Activated effector memory CD4-positive, alpha-beta T cell treated with Interleukin-2 at 50 U/mL for 16 hours (primary cell): Measurements from ENCODE around the gene CA4.
"Not testable (repeated sequence)": the region's sequence is repeated elsewhere in the genome, so short reads cannot be mapped to it uniquely, and the experiment has no call there.

ENCODE experiments used
- DNase-seq: peaks from one replicate; pipeline ENCODE4 v3.0.0-alpha.2; 2020

Gene CA4

DNA sequence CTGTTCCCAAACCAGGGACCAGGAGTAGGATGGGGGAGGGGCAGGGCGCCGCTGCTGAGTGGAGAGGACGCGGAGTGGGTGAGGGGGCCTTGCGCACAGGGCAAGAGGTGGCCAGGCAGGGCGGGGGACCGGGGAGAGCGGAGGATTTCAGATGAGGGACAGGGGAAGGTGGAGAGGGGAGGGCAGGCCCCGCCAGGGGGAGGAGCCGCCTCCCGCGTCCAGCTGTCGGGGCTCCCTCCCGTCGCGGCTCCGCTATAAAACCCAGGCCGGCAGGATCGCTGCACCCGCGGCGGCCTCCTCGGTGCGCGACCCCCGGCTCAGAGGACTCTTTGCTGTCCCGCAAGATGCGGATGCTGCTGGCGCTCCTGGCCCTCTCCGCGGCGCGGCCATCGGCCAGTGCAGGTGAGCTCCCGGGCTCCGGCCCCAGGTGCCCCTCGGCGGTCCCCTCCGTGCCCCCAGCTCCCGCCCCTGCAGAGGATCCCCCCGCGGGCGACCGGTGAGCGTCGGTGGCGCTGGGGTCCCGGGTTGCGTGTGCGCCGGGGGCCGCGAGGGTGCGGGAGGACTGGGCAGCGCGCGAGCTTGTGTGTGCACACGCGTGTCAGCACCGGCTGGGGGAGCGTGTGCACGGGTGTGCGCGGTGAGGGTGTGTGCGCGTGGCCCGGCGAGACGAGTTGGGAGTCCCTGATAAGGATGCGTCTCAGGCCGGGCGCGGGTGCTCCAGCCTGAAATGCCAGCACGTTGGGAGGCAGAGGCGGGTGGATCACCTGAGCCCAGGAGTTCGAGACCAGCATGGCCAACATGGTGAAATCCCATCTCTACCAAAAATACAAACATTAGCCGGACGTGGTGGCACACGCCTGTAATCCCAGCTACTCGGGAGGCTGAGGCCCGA, at the start of gene CA4:
TSS of gene CA4 (plus strand) at position 283 of the 892 bp plus-strand sequence. CDS start at position 345, 62 bp downstream.
- no peak for DNase-seq

DNA sequence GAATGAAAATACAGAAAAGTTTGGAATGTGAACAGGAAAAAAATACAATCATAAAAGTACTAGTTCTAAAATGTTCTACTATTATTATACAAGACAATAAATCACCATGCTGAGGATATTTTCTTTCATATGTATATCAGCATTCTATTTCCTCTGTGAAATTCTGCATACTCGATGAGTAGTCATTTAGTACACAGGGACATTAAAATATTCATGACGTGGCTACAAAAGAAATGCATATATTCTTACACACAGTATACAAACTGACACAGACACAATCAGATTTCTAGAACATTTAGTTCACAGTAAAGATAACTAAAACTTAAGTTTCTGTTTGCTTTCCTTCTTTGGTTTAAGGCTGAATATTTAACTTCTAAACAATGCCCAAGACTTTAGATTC, 49.2 kb upstream of the CA4 start:
- not testable (repeated sequence) for DNase-seq

DNA sequence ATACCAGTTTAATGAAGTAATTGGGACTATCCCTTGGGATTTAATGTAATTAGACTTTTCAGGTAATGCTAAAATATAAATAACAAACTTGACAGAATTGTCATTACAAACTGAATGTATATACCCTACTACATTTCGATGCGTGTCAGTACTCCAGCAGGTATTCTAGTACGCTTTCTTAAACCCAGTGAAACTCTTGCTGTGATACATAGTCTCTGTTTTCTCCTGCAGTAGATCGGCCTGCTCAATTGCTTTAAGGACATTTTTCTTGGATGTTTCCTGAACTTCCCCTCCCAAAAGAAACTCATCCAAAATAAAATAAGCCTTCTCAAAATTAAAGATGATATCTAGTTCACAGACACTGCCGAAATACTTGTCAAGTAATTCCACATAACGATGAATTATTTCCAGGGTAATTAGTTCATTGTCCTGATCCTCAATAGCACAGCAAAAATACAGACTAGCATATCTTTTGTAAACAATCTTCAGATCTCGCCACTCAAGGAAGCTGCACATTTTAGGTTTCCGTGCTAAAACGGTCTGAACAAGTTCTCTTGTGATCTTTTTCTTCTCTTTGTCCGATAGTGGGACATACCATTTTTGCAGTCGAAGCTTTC, 47.6 kb upstream of the CA4 start:
- not testable (repeated sequence) for DNase-seq

DNA sequence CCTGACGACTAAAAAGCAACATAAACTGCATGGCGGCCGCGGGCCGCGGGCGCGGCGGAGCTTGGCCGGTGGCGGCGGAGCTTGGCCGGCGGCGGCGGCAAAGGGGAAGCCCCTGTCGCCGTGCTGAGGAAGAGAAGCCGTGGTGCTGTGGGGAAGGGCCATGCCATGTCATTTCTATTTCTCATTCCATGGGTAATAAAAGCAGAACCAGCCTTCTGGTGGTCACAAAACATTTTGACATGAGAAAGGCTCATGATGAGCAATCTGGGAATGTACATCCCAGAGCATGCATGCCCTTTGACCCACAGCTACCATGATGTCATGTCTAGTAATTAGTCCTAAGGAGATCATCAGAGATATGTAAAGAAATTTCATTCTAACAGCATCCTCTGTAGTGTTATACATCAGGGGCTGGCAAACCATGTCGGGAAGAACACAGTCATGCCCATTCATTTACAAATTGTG, 47.1 kb upstream of the CA4 start:
- peak; percentile 13 for DNase-seq

DNA sequence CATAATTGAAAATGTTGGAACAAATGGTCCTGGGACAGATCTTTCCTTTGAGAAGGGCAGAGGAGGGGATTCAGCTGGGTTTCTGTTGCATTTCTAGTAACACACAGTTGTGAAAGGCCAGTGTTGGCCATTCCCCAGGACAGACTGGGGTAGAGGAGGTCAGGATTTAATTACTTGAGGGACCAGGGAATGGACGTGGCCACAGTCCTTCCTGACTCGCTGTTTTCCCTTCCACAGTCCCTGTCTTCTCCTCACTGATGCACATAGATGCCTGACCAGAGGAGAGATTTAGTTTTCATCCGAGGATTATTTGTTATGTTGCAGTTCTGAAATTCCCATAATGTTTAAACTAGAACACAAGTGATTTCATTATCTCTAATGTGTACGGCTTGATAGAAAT, 45.8 kb upstream of the CA4 start:
- DNase-seq, result no peak

DNA sequence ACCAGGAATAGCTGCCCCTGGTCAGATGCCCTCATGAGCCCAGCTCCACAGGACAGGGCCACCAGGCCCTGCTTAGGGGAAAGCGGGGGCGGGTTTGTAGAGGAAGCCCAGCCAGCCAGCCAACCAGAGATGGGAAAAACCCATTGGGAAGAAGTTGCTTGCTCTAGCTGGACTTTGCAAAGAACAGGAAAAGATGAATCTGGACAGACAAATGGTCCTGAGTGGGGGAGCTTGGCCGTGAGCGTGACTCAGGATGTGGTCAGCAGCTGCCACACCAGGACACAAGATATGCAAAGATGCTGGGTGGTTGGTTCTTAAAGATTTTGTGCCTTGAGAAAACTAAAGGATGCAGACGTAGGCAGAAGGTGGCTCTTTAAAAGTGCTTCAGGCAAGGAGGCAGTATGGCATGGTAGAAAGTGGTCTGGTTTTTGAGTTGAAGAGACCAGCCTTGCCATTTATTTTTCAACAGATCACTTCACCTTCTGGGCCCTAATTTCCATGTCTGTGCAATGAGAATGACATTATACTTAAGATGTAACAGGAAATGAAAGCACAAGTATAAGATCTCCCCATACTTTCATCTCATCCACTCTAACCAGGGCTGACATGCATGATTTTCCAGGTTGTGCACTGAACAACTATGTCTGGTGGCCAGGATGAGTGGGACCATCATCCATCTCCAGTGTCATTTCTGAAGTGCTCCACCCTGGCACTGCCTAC, 43.3 kb upstream of the CA4 start:
- no peak for DNase-seq

DNA sequence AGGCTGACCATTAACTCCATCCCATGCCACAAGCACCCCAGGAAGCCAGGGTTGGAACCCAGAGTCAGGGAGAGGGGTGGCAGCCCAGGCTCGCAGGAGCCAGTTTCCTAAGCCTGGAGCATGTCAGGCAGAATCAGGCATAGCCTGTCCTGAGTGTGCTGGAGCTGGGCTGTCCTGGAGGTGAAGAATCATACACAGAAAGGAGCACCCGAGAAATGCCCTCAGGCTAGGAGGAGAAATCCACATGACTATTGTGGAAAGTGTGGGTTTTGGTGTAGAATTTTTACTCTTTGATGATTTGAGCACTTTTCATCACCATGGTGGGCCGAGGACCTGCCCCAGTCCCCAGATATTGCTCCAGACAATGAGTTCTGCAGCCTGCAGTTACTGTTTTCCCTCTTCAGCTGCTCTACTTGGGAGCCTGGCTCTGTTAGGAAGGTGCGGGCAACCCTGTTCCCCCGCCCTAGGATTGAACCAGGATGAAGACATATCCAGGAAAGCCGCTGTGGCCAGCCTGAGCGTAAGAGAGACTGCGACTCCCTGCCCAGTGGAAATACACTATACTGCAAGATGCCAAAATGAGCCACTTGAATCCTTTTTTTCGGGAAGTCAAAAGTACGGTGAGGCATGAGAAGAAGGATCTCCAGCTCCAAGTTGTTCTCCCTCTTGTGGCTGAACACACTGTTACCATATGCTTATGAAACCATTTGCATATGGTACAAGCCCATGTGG, 42.1 kb upstream of the CA4 start:
- no peak for DNase-seq

DNA sequence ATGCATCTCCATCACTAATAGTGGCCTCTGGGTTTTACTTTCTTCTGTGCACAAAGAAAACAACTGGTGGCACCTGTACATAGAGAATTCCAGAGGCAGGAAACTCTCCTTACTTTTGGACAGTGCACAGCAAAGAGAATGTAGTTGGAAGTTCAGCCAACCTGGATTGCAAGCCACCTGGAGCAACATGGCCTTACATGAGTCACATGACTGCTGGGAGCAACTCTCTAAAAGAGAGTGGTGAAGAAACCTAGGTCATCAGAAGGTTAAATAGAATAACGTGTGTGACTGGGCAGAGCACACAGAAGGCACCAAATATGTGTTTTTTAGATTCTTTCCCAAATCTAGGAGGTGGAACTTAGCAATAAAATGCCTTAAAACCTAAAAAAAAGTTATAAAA, 41.5 kb upstream of the CA4 start:
- DNase-seq, result not testable (repeated sequence)

DNA sequence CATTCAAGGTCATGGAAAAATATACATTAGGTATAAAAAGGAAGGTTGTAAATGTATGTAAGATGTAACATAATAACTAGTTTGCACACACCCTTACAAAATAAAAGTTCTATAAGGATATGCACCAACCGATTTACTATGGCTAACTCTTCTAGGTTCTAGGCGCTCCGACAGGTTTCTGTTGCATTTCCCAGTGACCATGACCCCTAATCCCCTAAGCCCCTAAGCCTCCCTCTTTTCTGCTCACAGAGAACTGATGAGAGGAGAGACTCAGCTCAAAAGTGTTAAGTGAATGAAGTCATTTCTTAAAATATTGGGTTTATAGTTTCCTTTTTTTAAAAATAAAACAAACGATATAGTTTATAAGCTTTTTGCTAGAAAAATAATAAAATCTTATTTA, 41.1 kb upstream of the CA4 start:
- DNase-seq, result no peak

DNA sequence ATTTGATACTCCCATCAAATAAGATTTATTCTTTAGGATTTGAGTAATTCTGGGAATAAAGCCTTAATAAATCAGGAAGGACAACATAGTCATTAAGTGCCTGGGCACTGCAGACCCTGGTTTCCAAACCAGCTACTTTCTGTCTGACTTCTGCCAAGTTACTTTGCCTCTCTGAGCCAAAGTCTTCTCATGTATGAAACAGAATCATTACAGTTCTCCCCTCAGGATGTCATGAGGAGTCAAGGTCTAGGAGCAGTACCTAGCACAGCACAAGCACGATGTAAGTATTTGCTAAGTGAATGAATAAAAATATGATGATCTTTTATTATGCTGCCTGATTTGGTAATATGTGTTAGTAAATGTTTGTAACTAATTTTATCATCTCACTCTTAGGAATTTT, 40.6 kb upstream of the CA4 start:
- DNase-seq, result no peak

DNA sequence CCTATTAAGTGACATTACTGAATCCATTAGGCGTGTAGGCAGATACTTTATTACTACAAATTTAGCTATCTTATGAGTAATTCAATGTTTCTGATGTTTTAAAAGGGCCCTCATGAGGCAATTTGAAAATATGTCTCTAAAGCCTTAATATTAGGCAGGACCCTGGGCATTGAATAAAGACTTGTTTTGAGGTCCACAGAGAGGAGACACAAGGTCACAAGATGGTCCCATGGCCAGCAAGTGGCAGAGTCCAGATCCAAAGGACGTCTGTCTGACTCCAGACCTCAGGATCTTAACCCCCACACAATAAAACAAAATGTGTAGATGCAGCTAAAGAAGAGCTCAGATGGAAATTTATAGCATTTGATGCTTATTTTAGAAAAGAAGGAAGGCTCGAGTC, 39.2 kb upstream of the CA4 start:
- DNase-seq, result no peak

DNA sequence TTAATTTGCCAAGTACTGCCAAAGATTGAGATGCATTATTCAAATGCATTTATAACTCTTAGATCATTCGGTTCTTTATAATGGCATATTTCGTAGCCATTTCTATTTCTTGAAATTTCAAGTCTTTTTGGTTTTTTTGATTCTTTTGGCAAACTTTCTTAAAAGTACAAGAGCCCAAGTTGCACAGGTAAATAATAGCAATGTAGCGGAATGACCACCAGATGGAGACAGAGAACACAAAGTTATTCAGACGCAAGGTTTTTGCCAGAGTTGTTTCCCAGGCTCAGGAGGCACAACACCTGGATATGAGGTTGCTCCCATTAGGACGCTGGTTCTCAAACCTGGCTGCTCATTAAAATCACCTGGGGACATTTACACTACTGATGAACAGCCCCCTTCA, 38.1 kb upstream of the CA4 start:
- not testable (repeated sequence) for DNase-seq

DNA sequence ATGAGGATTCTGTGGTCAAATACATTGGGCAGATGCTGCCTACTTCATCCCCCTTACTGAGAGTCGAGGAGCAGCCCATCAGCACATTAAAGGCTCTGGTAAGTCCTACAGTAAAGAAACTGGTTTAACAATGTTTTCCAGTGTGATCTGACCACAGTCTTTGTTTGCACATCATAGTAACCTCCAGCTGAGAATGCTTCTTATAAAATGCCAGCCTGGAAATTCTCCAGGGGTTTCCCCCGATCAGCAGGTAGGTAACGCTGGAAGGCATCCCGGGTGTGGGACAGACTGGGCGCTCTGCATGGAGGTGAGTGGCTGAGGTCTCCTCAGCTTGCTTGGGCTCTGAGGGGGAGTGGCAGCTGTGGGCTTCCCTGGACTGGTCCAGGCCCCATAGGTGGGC, 34.4 kb upstream of the CA4 start:
- not testable (repeated sequence) for DNase-seq

DNA sequence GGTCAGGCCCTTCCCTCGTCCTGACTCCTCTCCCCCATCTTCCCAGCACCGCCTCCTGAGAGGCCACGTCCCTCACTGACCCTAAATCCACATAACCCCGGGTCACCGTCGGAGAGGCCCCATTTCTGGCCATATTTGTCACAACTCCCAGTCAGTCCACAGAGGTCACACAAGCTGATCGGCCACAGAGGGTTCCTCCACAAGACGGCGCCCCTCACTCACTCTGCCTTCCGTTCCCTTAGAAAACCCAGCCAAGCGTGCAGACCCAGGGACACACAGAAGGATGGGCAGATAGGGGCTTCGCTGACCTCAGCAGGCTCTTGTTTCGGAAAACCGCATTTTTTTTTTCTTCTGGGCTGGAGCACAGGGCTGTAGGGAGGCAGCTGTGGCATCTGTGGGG, 33.6 kb upstream of the CA4 start:
- not testable (repeated sequence) for DNase-seq

DNA sequence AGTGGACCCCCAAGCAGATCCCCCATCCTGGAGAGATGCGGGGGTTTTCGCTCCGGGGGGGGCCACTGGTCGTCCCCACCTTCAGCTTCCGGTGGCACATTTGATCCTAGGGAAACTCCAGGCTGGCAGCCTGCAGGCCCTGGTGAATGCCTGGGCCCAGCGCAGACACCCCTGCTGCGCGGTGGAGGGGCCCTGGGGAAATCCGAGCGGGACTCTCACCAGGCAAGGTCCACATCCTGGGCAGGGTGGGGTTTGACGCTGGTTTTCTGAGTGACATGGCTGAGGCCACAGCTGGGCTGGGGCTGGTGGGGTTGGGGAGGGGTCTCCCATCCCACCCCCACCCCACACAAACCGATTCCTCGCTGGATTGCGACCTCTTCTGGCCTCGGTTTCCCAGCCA, 30.6 kb upstream of the CA4 start:
- DNase-seq, result not testable (repeated sequence)

DNA sequence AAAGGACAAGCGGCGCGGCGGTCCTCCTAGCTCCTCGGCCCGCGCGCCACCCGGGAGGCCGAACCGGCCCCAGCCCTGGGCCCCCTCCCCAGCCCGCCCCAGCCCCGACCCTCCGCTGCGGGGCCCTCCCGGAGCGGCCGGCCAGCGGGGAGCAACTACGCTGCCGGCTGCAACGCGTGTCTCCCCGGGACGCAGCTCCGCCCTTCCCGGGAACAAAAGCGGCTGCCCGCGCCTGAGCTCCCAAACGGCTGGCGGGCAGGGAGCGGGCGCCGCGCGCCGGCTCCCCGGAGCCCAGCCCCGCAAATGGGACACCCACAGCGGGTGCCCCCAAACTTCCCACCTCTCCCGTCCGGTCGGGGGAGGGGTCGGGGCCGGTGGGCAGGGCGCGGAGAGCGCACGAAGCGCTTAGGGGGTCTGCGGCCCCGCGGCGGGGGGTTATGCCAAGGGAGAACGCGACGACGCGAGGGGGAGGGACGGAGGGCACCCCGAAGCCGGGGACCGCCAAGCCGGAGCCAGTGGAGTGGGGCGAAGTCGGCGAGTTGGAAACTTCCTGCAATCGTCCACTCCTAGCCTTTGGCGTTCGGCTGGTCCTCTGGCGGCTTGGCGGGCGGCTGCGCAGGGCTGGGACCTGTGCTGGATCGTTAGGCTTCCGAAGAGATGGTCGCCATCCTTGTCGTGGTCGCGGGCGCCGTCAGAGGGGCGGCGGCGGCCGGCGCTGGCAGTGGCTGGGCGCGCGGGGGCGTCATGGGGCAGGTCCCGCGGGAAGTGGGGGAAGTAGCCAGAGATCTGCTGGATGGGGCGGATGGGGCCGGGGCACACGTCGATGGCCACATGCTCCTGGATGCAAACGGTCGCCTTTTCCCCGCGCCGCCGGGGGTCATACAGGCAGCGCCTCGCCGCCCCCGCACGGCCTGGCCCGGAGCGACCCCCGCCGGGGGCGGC, 29.7 kb upstream of the CA4 start:
- not testable (repeated sequence) for DNase-seq

DNA sequence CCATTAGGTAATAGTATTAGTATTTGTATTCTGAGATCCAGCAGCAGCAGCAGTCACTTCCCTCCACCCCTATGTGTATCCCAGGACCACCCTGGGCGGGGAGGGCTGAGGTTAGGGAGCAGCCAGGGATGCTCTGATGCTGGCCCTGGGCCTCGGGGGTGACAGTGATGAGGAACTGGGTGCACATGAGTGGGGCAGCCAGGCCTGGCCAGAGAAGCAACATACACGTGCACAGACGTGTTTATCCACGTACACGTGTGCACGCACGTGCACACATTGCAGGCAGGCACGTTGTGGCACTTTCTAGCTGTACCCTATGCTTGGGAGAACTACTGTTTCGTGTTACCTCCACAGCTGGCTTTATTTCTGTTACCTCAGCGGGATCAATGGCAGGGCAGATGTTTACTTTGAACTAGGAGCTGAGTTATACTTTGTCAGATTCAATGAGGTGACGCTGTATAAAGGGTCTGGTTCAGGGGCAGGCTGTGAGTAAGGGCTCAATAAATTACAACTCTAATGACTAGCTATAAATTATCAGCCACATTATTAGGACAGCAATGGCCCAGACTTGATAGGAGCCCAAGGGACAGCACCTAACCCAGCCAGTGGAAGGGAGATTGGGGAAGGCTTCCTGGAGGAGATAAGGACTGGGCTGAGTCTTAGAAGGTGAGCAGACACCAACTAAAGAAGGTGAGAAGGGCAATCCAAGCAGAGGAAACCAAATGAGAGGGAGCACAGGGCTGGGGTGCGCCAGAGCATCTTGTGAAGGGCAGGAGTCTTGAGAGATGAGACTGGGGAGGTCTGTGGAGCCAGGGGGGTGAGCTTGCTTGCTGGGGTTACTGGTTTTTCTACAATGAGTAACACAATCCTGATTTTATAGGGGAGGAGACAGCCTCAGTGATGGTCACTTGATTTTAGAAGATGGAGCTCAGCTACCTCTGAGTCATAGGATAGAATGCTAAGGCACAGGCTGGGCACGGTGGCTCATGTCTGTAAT, 22.4 kb upstream of the CA4 start:
- DNase-seq, result no peak

DNA sequence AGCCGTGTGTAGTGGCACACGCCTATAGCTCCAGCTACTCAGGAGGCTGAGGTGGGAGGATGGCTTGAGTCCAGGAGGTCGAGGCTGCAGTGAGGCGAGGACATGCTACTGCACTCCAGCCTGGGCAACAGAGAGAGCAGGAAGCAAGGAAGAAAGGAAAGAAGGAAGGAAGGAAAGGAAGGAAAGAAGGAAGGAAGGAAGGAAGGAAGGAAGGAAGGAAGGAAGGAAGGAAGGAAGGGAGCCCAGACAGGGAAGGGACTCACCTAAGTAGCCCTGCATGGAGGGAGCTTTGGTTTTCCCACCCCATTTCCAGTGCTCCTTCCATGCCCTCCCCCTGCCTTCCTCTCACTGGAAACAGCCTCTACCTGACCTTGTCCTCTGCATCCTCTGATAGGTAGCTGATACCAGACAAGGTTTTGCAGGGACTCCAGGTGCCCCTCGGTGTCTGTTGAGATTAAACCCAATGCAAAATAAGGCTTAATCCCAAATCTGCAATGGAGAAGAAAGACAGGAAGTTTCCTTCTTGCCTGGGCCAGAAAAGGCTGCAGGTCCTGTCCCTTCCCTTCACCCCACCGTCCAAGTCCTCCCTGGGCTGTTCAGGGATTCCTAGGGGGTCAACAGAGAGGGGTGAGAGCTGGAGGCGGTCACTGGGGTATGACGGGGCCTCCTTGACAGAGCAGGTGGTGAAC, 21.5 kb upstream of the CA4 start:
- no peak for DNase-seq

DNA sequence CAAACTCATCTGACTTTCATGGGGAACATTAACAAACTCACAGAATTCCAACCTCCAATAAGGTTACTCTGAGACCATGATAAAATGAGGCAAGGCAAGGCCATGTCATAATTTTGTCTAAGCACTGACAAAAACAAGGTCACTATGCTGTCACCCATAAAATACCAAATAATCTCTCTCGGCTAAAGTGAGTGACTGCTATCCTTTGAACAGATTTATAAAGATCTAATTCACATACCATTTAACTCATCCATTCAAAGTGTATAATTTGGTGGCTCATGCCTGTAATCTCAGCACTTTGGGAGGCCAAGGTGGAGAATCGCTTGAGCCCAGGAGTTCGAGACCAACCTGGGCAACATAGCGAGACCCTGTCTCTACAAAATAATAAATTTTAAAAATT, 20.6 kb upstream of the CA4 start:
- DNase-seq, result no peak

DNA sequence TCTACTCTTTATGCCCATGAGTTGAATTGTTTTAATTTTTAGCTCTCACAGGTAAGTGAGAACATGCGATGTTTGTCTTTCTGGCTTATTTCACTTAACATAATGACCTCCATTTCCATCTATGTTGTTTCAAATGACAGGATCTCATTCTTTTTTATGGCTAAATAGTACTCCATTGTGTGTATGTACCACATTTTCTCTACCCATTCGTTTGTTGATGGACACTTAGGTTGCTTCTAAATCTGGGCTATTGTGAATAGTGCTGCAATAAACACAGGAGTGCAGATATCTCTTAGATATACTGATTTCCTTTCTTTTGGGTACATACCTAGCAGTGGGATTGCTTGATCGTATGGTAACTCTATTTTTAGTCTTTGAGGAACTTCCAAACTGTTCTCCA, 19.3 kb upstream of the CA4 start:
- DNase-seq, result no peak
